K562 (cell line): Measurements from ENCODE around the gene MAMDC4. TPM values are rescaled to one million over a fixed set of nuclear protein-coding genes. Genes with fewer than 3 reads are reported as not detected.

Experiments used
- ATAC-seq: fragments of 200-7000 bp; cut with Tn5 transposase; 3 replicates; pipeline ENCODE4 v1.9.1; 2020; ENCODE audit warnings: moderate library complexity
- BruUV-seq: library from RNA; stranded (reverse); fragments of 400-500 nt; replicated peaks from 2 replicates; lab custom pipeline; 2021; lab: Mats Ljungman, UMichigan
- CTCF ChIA-PET: fragments of 300-600 bp; formaldehyde crosslinking; extraction: SDS; loops from one replicate; lab custom pipeline; 2021; ENCODE audit warnings: low intra/inter-chr PET ratio; lab: Yijun Ruan, JAX
- POLR2A ChIA-PET: fragments of 300-600, 350-650 bp; sonication (Branson Sonifier 250); formaldehyde crosslinking; extraction: SDS; loops from one replicate; lab custom pipeline; 2021; ENCODE audit warnings: antibody characterized with exemption, inconsistent platforms; lab: Yijun Ruan, JAX
- DNase-seq, 4 experiments: peaks; one replicate each; pipeline versions ENCODE4 v3.0.0 to v3.0.0-alpha.2; 2011 to 2018; ENCODE audit warnings: low spot score in 3 of 4, mixed read lengths in 3 of 4; ENCODE audit errors: extremely low read depth in 1 of 4
- FAIRE-seq: peaks from 2 replicates; lab custom pipeline; 2011; peaks lifted over from hg19 to GRCh38; lab: Jason Lieb, UNC
- H2AFZ ChIP-seq: 2 replicates; pipeline ENCODE4 v1.6.0; 2011; ENCODE audit warnings: low read depth, low read length, control low read depth, inconsistent platforms
- H3K27ac ChIP-seq: fragments of 200-600 bp; 3 replicates; pipeline ENCODE4 v1.8.0; 2011; ENCODE audit warnings: low read depth, mild to moderate bottlenecking, control low read depth, inconsistent platforms, low read length, moderate library complexity, mixed read lengths; ENCODE audit errors: extremely low read depth
- H3K27me3 ChIP-seq, 2 experiments: fragments of 300-600 bp in 1 of 2; 2 replicates in 1 of 2; 3 replicates in 1 of 2; pipeline versions ENCODE4 v1.6.0 to v1.8.0; 2011; ENCODE audit warnings: inconsistent platforms in 2 of 2, low read length in 2 of 2, mild to moderate bottlenecking in 1 of 2, mixed read lengths in 1 of 2, moderate library complexity in 1 of 2; ENCODE audit not compliant: control insufficient read depth in 2 of 2, insufficient read depth in 2 of 2
- H3K36me3 ChIP-seq: fragments of 300-600 bp; 3 replicates; pipeline ENCODE4 v1.8.0; 2011; ENCODE audit warnings: mild to moderate bottlenecking, low read length, inconsistent platforms; ENCODE audit not compliant: control insufficient read depth, insufficient read depth
- H3K4me1 ChIP-seq, 2 experiments: fragments of 200-600 bp in 1 of 2; replicated peaks in 1 of 2; 2 replicates in 1 of 2; 3 replicates in 1 of 2; pipeline versions ENCODE4 v1.5.1 to v1.8.0; 2011; ENCODE audit warnings: inconsistent platforms in 2 of 2, low read length in 2 of 2, mild to moderate bottlenecking in 1 of 2, mixed read lengths in 1 of 2, moderate library complexity in 1 of 2; ENCODE audit not compliant: control insufficient read depth in 2 of 2, insufficient read depth in 2 of 2
- H3K4me2 ChIP-seq: 2 replicates; pipeline ENCODE4 v1.6.1; 2011; ENCODE audit warnings: low read length, control low read depth, inconsistent platforms, mixed read lengths; ENCODE audit not compliant: insufficient read depth
- H3K4me3 ChIP-seq: fragments of 200-600 bp; sonication (generic), shearing (Covaris generic); 2 replicates; pipeline ENCODE4 v1.5.1; 2016; ENCODE audit warnings: control low read depth, inconsistent platforms
- H3K79me2 ChIP-seq: fragments of 200-600 bp; 3 replicates; pipeline ENCODE4 v1.8.0; 2011; ENCODE audit warnings: low read length, inconsistent platforms; ENCODE audit not compliant: control insufficient read depth, insufficient read depth
- H3K9ac ChIP-seq, 2 experiments: 2 replicates each; pipeline versions ENCODE4 v1.6.0 to v1.6.1; 2011; ENCODE audit warnings: low read depth in 2 of 2, low read length in 2 of 2, control low read depth in 1 of 2, inconsistent platforms in 1 of 2, mild to moderate bottlenecking in 1 of 2, mixed read lengths in 1 of 2; ENCODE audit not compliant: insufficient read depth in 1 of 2
- H3K9me1 ChIP-seq: one replicate; pipeline ENCODE4 v1.6.0; 2011; ENCODE audit warnings: inconsistent platforms, mild to moderate bottlenecking, low read length, moderate library complexity; ENCODE audit not compliant: control insufficient read depth, insufficient read depth
- H3K9me3 ChIP-seq: replicated peaks from 2 replicates; pipeline ENCODE4 v1.5.1; 2011; ENCODE audit warnings: low read depth, low read length, inconsistent platforms; ENCODE audit not compliant: control insufficient read depth, insufficient read depth
- H4K20me1 ChIP-seq: replicated peaks from 2 replicates; pipeline ENCODE4 v1.6.1; 2011; ENCODE audit warnings: low read length, inconsistent platforms, mixed read lengths; ENCODE audit not compliant: control insufficient read depth, insufficient read depth
- MYC ChIP-seq, 2 experiments: fragments of 250-450 bp in 1 of 2; sonication (Bioruptor Pico) in 1 of 2; IDR thresholded peaks; 2 replicates each; pipeline versions ENCODE4 v1.5.1 to v1.6.1; 2012 to 2021; ENCODE audit warnings: low read depth in 2 of 2, borderline replicate concordance in 1 of 2, improper control_type of control experiment in 1 of 2, low read length in 1 of 2, mild to moderate bottlenecking in 1 of 2, moderate library complexity in 1 of 2
- WGBS: fragments of 100-300 bp; shearing (Covaris generic); methylation state at CpG from one replicate; pipeline ENCODE4 v1.1.6; 2016; ENCODE audit warnings: low coverage, mixed read lengths; ENCODE audit not compliant: insufficient coverage; ENCODE audit errors: missing lambda C conversion rate; 5-methylcytosine and 5-hydroxymethylcytosine counted together
- in situ Hi-C: fragments of 300-500 bp; cut with MboI; formaldehyde crosslinking; loops from 4 replicates; pipeline ENCODE4 v1.15.0; 2018; ENCODE audit warnings: inconsistent platforms, mixed read lengths
- intact Hi-C: fragments of 100-400 bp; cut with micrococcal nuclease; formaldehyde crosslinking; loops from 2 replicates; pipeline ENCODE4 v1.14.2; 2022
- polyA plus RNA-seq, 8 experiments: library from polyadenylated mRNA; depleted of rRNA in 4 of 8; stranded (reverse) in 5 of 8; unstranded in 3 of 8; fragments of >200 nt; fragmentation: Nextera tagmentation in 2 of 8; fragmentation: Illumina TruSeq in 1 of 8; extraction: Ambion mirVana in 2 of 8; extraction: Trizol in 1 of 8; gene quantifications; 2 replicates each; pipeline versions ENCODE4 v1.2.1 to v1.2.3, GENCODE V29; 2011 to 2014; ENCODE audit warnings: inconsistent platforms in 1 of 8, missing spikeins in 1 of 8
- total RNA-seq, 7 experiments: library from RNA; depleted of rRNA in 6 of 7; stranded (reverse); fragments of >200 nt in 6 of 7; fragmentation: Illumina TruSeq in 2 of 7; extraction: Trizol in 2 of 7; gene quantifications; 2 replicates each; pipeline versions ENCODE4 v1.2.1 to v1.2.3, GENCODE V29; 2011 to 2021; ENCODE audit warnings: low replicate concordance in 1 of 7
- TF ChIP-seq, protein P1 (sequence below), 3 experiments: IDR thresholded peaks in 2 of 3; conservative IDR thresholded peaks in 1 of 3; 2 replicates each; pipeline ENCODE4 v1.5.1; 2011 to 2012; ENCODE audit warnings: low read length in 3 of 3, mild to moderate bottlenecking in 3 of 3, control low read depth in 2 of 3, improper control_type of control experiment in 1 of 3, inconsistent platforms in 1 of 3, low read depth in 1 of 3, mixed read lengths in 1 of 3, moderate library complexity in 1 of 3; ENCODE audit not compliant: insufficient read depth in 2 of 3

MAMDC4 gene
- total and polyA plus RNA-seq, 9 of the 15 experiments (the other 6 are each of a cell fraction or from before 2014, with no cell fraction given): 0.03 to 10.8 (median 1.5) TPM

- no TSS peak for BruUV-seq
- intact Hi-C loops: no loop called here
- Histone ChIP-seq H3K27me3 (no peaks in the 10 kb centered on the region), H2AFZ (no peak overlapping the region)
- no peak for TF ChIP-seq MYC (IDR thresholded peaks at IDR 0.05; ENCODE audit: low read depth, low read length)
- TF ChIP-seq MYC (CRISPR knock-in tag; IDR thresholded peaks at IDR 0.05; ENCODE audit: borderline replicate concordance, low read depth): no peak
- TF ChIP-seq, protein P1, sequence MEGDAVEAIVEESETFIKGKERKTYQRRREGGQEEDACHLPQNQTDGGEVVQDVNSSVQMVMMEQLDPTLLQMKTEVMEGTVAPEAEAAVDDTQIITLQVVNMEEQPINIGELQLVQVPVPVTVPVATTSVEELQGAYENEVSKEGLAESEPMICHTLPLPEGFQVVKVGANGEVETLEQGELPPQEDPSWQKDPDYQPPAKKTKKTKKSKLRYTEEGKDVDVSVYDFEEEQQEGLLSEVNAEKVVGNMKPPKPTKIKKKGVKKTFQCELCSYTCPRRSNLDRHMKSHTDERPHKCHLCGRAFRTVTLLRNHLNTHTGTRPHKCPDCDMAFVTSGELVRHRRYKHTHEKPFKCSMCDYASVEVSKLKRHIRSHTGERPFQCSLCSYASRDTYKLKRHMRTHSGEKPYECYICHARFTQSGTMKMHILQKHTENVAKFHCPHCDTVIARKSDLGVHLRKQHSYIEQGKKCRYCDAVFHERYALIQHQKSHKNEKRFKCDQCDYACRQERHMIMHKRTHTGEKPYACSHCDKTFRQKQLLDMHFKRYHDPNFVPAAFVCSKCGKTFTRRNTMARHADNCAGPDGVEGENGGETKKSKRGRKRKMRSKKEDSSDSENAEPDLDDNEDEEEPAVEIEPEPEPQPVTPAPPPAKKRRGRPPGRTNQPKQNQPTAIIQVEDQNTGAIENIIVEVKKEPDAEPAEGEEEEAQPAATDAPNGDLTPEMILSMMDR (IDR thresholded peaks at IDR 0.05 in 2 of 3, conservative IDR thresholded peaks at IDR 0.05 in 1 of 3; ENCODE audit: insufficient read depth in 2 of 3, low read depth in 1 of 3, low read length in 3 of 3): 0 out of 6 replicates have a peak, but pooled peaks of 1 of the 3 experiments have one; percentile 0
- TF ChIP-seq, all 486 proteins: peak for 1
- H3K79me2 ChIP-seq: peaks cover 54% of the 10 kb centered on the region
- no peaks in the 10 kb centered on the region for H4K20me1 ChIP-seq
- H3K4me2 ChIP-seq: peak overlapping the region; percentile 94
- peak overlapping the region; percentile 77 to 99 for H3K9ac ChIP-seq
- ChIA-PET CTCF (no interaction called here), POLR2A (interaction anchor here (0.6 to 3.6 kb wide), 9 partner anchors 11 to 434 kb away, joined by 3 to 14 read pairs (median 3); partner anchors contain the start of gene TUBB4B)
- H3K9me3 ChIP-seq: no peaks in the 10 kb centered on the region
- FAIRE-seq (no peak), ATAC-seq (peak; percentile 3; the same call in 1 of the 3 replicates), DNase-seq (no peak)
- no peak overlapping the region; the same call in 1 of the 3 replicates for H3K27ac ChIP-seq
- 40% methylated on average over 23 of the region's 25 CpGs for WGBS
- H3K9me1 ChIP-seq: no peaks in the 10 kb centered on the region
- peak overlapping the region; percentile 97 for H3K4me3 ChIP-seq
- H3K4me1 ChIP-seq: peaks cover 23 to 58% of the 10 kb centered on the region in 2 experiments
- in situ Hi-C loops: no loop called here
- peaks cover 34% of the 10 kb centered on the region for H3K36me3 ChIP-seq
Measured at GRCh38 chr9:136806631-136807201, 45.4 kb upstream of the MAMDC4 start.
